Measurements from ENCODE around the gene TMBIM6.
"Not testable (repeated sequence)": the region's sequence is repeated elsewhere in the genome, so short reads cannot be mapped to it uniquely, and the experiment has no call there.

The TMBIM6 gene

GRCh38 chr12:49777341-49777740 is 36.0 kb downstream of the TMBIM6 start:
- FAIRE-seq = no peak

DNA sequence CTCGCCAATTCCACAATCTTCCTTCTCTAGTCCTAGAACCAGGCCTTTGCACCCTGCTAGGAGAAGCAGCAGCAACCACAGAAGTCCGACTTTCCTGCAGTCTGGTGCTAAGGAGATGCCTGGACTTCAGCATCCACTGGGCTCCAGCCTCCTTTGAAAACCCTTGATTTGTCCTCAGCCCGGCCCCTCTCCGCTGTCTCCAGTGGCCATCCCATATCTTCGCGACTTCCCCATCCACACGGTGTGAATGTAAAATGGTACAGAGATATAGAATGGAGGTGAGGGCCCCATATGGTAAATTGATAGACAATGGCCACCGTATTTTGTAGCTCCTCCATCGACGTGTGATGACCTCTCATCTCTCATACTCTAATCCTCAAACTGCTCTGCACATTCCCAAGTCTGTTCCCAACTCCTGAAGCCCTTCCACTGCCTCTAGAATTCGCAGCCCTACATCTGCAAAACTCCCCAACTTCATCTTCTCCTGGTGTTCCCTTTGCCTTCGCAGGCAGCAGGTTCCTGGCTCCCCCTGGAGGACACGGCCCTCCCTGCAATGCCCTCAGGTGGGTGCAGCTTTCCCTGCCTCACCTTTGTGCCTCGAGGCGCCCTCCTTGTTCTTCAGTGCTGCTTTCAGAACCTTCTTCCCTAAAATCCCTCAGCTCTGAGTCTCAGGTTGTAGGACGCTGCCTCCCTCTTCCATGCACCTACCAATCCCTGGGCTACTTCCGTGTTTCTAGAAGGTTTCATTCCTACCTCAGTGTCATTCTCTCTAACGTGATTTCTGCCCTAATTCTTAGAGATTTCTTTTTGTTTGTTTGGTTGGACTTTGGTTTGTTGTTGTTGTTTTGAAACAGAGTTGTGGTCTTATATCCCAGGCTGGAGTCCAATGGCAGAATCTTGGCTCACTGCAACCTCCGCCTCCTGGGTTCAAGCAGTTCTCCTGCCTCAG is 36.7 kb downstream of the TMBIM6 start:
- FAIRE-seq = no peak

DNA sequence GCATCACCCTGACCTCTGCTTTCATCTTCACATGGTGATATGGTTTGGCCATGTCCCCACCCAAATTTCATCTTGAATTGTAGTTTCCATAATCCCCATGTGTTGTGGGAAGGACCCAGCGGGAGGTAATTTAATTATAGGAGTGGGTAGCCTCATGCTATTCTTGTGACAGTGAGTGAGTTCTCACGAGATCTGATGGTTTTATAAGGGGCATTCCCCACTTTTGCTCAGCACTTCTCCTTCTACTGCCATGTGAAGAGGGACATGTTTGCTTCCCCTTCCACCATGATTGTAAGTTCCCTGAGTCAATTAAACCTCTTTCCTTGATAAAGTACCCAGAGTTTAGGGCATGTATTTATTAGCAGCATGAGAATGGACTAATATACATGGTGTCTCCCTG is 38.2 kb downstream of the TMBIM6 start:
- FAIRE-seq = no peak

DNA sequence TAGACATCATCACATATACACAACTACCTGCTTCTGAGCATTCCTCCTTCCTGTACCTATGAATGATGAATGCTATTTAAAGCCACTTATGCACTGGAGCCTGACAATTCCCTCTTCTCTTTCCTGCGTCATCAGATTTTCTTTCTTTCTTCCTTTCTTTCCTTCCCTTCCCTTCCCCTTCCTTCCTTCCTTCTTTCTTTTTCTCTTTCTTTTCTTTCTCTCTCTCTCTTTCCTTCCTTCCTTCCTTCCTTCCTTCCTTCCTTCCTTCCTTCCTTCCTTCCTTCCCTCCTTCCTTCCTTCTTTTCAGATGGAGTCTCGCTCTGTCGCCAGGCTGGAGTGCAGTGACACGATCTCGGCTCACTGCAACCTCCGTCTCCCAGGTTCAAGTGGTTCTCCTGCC is 39.6 kb downstream of the TMBIM6 start:
- FAIRE-seq = not testable (repeated sequence)

- no peak for FAIRE-seq
Measured at GRCh38 chr12:49783917-49784676, 42.7 kb downstream of the TMBIM6 start.

- FAIRE-seq = no peak
Measured at GRCh38 chr12:49784756-49785409, 43.5 kb downstream of the TMBIM6 start.

DNA sequence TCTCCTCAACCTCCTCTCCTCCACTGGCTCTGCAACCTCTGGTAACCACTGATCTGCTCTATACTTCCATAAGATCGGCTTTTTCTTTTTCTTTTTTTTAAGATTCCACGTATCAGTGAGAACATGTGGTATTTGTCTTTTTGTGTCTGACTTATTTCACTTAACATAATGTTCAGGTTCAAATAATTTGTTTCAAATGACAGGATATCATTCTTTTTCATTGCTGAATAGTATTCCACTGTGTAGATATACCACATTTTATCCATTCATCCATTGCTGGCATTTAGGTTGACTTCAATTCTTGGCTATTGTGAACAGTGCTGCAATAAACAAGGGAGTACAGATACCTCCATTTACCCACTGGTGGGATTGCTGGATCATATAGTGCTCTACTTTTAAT is 46.3 kb downstream of the TMBIM6 start:
- FAIRE-seq = no peak

GRCh38 chr12:49789992-49790391 is 48.6 kb downstream of the TMBIM6 start:
- no peak for FAIRE-seq

- FAIRE-seq = no peak
Measured at GRCh38 chr12:49790741-49791555, 49.6 kb downstream of the TMBIM6 start.

DNA sequence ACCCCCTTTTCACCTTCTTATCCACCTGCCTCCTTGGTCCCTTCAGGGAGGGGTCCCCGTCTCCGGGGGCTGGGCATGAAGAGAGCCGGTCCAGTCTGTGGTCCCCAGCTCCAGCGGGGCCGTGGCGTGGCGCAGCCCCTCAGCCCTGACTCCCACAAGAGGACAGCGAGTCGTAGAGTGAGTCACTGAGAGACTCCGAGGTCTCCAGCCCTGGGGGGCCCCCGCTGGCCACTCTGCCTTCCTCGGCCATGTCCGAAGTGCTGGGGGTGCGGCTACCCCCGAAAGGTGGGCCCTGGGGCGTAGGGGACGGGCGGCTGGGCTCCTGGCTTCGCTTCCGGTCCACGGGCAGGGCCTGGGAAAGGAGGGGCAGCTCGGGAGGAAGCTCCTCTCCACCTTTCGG is 50.3 kb downstream of the TMBIM6 start:
- no peak for FAIRE-seq

GRCh38 chr12:49792181-49792970 is 51.0 kb downstream of the TMBIM6 start:
- no peak for FAIRE-seq

DNA sequence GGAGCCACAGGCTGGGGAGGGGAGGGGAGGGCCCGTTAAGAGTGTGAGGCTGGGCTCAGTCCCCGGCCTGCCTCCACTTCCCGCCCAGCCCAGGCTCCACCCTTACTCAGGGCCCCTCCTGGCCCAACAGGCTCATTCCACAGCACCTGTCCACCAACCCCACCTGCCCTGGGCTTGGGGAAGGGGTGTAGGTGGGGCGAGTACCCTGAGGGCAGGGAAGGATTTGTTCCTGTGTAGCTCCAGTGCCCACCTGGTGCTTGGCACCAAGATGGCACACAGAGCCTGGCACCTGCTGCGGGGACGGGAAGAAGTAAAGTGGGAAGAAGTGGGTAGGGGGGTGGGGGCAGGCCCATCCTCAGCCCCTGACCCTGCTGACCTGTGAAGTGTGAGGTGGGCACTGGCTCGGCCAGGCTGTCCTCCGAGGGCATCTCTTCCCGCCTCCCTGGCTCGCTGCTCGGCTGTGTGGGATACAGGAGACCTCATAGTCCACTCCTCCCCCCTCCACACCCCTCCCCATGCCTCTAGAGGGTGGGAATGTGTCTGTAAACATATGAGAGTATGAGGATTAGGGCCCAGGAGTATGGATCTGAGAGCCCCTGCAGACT is 51.7 kb downstream of the TMBIM6 start:
- no peak for FAIRE-seq

DNA sequence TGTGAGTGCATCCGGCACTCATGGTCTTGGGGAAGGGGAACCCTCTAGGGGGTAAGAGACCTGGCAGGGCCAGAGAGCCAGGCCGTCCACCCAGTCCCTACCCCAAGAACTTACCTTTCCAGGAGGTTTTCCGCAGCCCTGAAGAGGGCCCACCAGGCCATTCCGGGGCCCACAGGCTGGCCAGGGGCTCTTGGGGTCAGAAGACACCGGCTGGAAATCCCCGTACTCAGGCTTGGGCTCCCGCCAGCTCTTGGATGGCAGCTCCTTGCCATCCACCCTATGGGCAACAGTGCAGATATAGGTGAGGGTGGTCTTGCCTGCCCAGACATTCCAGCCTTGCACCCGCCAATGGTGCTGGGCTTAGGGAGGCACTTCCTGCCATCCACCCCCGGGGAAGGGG is 52.3 kb downstream of the TMBIM6 start:
- no peak for FAIRE-seq

GRCh38 chr12:49794021-49794420 is 52.7 kb downstream of the TMBIM6 start:
- FAIRE-seq = no peak

DNA sequence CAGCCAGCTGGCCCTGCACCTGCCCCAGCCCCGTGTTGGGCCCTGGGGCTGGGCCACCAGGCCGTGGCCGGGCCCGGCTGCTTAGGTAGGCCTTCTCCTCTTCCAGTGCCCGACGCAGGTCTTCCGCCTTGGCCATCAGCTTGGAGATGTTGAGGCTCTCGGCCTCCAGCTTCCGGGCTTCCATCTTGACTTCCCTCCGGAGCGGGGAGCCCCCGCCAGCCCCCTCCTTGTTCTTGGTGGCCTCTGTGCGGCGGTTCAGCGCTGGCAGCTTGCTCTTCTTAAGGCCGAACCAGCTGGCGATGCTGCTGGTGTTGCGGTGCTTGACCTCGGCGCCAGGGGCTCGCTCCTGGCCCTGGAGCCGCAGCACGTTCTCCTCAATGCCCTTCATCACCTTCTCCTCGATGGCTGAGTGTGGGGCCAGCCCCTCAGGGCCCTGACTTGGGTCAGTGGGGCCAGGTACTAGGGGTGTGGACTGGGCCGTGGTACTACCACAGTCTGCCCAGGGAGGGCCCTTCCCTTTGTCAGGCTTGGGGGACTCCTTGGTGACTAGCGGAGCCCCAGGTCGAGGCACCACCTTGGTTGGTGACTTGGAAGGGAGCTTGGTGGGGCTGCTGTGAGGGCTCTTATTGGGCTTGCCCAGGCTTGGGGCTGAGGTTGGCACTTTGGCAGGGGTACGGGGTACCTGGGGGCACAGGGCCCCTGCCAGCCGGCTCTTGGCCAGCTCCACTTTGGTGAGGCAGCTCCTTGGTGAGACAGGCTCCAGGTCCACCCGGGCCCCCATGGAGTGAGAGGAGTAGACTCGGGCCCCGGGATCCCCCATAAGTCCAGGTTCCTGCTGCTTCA is 53.7 kb downstream of the TMBIM6 start:
- FAIRE-seq = no peak

DNA sequence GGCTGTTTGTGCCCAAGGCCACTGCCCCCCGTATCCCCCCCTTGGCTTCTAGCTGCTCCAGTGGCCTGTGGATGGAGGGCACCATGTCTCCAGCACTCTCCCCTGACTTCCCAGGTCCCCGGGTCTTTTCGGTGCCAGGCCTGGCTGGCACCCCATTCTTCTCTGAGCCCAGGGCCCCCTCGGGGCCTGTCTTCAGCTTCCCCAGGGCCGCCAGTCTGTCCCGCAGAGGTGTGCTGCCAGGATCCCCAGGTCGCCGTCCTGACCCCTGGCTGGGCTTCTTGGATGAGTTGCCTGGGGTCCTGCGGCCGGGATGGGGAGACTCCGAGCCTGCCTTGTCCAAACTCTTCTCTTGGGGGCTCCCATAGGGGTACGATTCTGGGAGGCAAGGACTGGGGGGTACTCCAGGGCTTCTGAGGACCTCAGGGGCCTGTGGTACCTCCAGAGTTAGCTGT is 54.3 kb downstream of the TMBIM6 start:
- FAIRE-seq = no peak

GRCh38 chr12:49796155-49796554 is 54.8 kb downstream of the TMBIM6 start:
- no peak for FAIRE-seq

- no peak for FAIRE-seq
Measured at GRCh38 chr12:49796606-49797448, 55.5 kb downstream of the TMBIM6 start.

DNA sequence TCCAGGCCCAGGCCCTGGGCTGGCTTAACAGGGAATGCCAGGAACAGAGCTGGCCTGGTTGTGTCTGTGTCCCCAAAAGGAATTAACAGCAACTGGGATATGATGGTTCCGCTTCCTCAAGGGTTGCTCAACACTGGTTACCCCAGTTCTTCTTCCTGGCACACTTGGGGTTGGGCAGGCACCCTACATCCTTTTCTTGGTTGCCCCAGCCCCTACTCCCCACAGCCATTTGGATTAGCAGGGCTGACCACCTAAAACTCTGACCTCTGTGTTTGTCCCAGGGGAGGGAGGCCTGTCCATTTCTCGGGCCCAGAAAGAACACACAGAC is 56.1 kb downstream of the TMBIM6 start:
- no peak for FAIRE-seq

Data from endometrium (tissue), 2 donors.